Stimulated activated CD8-positive, alpha-beta memory T cell treated with anti-CD3 and anti-CD28 coated beads, Interleukin-12 subunit alpha, Interleukin-12 subunit beta, amount 100 ng/mL, for 24 hours (primary cell): ENCODE measurements around the gene IFNL3.

Source experiments
- DNase-seq: peaks from one replicate; pipeline ENCODE4 v3.0.0-alpha.2; 2020; ENCODE audit errors: extremely low read depth

IFNL3 gene

GRCh38 chr19:39193803-39194202 is 51.0 kb downstream of the IFNL3 start:
- DNase-seq, result no peak
